ENCODE results near the gene FAP.

- TF ChIP-seq RFX5 (IDR thresholded peaks at IDR 0.05; ENCODE audit: low read depth, low read length) (no peak), POLR2A (conservative IDR thresholded peaks at IDR 0.05) (no peak), ELF1 (tag; IDR thresholded peaks at IDR 0.05) (no peak), ATF7 (IDR thresholded peaks at IDR 0.05) (no peak), POLR2AphosphoS5 (IDR thresholded peaks at IDR 0.05; ENCODE audit: control insufficient read depth, insufficient read depth, low read depth, low read length) (no peak), ZSCAN29 (IDR thresholded peaks at IDR 0.05) (no peak)
- TF ChIP-seq, protein P1, sequence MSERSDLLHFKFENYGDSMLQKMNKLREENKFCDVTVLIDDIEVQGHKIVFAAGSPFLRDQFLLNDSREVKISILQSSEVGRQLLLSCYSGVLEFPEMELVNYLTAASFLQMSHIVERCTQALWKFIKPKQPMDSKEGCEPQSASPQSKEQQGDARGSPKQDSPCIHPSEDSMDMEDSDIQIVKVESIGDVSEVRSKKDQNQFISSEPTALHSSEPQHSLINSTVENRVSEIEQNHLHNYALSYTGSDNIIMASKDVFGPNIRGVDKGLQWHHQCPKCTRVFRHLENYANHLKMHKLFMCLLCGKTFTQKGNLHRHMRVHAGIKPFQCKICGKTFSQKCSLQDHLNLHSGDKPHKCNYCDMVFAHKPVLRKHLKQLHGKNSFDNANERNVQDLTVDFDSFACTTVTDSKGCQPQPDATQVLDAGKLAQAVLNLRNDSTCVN (CRISPR knock-in tag; IDR thresholded peaks at IDR 0.05) = no peak
Observed at GRCh38 chr2:162164802-162165201, 78.4 kb downstream of the FAP start.

Data from K562 (cell line).